Fibroblast of skin of abdomen (primary cell): ENCODE data around the gene TSPAN3.
A peak's percentile ranks its signal among the peaks of the same experiment; 100 is the strongest.

Source experiments
- DNase-seq: peaks from one replicate; pipeline ENCODE4 v3.0.0-alpha.2; 2013

TSPAN3 gene

DNA sequence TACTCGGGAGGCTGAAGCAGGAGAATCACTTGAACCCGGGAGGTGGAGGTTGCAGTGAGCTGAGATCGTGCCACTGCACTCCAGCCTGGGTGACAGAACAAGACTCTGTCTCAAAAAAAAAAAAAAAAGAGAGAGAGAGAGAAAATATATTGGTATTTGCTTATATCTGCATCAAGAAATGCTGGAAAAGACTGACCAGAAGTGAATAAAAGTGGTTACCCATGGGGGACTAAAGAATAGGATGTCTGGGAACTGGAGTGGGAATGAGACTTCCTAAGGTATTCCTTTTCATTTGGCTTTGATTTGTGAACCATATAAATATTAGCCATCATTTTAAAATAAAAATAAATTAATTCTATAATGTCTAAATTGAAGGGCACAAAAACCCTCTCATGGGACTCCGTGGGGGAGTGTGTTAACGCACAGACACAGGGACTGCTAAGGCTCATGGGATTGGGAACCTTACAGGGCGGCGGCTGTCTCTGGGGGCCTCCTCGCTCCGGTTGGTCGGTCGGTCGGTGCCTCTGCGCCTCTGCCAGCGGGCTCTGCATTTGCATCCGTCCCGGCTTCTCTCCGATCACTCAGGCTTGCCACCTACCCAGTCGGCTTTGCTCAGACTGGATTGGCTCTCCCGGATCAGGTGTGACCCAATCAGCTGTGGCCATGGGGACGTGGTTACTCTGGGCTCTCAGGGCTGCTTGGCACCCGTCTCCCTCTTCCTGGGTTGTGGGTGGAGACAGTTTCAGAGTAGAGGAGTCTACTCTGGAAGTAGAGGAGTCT is 12.7 kb upstream of the TSPAN3 start:
- DNase-seq = peak; percentile 36

DNA sequence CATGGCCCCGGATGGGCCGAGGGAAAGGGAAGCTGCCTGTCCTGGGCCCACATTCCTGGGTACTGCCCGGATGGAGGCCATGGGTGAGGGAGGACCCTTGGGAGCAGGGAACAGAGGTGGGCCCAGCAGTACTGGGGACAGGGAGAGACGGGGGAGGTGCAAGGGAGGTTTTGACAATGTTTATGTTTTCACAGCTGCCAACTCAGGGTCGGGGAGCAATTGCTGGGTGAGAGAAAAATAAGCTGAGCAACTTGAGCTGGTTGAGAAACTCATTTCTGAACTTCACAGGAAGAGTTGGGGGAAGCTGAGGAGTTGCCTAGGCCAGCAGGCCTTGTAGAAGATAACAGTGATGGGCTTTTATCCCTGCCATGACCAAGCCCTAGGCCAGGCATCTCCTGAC is 11.1 kb upstream of the TSPAN3 start:
- DNase-seq = no peak

DNA sequence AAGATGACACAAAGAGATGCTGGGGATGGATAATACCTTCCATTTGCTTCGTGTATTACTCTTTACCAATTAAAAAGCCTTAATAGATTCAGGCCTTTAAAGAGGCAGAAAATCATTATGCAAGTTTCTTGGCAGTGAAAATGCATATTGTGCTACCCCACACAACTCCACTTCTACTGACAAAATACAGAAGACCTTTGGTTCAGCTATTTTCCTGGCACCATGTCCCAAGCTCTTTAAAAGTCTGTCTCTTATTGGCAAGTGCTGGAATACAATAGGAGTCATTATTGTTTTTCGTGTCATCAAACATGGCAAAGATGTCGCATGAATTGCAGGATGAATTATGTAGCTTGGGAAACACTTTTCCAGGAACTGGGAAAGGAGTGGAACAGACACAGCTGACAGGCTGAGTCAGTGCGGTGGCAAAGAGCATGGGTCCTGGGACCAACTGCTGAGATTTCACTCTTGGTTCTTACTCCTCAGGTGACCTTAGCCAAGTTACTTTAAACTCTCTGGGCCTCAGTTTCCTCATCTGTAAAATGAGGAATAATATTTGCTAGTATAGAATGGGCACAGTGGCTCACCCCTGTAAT is 5.5 kb upstream of the TSPAN3 start:
- no peak for DNase-seq

DNA sequence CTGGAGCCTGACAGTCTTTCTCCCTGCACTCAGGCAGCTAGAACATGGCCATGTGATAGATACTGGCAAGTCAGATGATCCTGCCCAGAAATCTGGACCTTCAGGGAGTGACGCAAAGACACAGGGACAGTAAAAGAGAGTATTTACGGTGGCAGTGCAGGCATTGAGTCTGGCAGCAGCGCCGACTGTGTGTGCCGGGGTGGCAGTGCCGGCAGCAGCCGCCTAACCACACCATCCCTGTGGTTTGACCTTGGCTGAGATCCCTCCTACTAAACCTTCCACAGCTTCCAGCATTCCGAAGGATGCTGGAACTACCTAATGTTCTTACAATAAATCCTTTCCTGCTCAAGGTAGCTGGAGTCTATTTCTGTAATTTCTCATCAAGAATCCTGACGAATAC is 4.6 kb upstream of the TSPAN3 start:
- no peak for DNase-seq

DNA sequence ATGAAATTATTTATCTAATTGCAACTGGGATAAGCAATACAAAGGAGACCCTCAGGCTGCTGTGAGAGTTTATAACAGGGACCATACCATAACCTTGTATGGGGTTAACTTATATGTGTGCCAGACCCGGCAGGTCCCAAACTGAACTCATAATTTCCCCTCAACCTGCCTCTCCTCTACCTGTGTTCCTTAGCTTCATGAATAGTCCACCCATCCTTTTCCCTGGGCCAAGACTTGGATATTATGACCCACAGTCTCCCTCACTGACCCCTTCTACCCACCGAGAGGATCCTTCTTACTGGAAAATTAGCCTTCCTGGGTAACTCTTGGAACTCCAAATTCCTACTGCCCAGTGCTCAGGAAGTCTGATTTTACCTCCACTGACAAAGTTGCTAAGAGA is 3.4 kb upstream of the TSPAN3 start:
- DNase-seq = no peak

DNA sequence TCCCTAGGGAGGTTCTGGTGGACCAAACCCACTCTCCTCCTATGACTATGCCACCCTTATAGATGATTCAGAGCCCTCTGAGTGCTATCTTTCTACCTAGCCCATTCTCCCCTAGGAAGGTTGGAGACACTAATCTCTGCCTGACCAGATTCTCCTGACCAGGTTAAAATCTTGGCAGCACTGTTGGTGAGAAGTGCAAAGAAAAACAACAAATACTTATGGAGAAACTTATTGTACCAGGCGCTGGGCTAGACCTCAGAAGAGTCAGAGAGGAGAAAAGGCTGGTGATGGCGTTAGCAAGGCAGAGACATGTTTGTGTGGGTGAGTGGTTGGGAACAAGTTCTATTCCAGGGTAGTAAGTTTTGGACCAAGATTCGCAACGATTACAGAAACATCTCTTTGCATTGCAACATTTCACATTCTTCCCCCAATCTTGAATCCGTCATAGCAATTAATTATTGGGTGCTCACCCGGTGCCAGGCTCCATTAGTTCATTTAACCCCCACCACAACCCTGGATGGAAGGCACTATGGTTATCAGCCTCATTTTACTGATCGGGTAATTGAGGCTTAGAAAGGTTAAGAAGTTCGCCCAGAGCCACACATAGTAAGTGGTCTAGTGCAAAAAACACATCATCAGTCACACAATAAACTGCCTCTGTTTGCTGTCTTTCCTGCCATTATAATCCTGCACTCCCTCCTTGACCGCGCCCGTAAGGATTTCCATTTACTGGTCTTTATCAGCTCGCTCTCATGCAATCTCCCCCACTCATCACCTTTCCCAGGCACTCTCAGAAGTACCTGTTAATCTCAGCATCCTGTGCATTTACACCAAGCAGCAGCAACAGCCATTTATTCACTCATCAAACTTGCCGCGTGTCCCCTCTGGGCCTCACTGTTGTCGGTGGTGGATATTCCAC is 655 bp upstream of the TSPAN3 start:
- DNase-seq = no peak

DNA sequence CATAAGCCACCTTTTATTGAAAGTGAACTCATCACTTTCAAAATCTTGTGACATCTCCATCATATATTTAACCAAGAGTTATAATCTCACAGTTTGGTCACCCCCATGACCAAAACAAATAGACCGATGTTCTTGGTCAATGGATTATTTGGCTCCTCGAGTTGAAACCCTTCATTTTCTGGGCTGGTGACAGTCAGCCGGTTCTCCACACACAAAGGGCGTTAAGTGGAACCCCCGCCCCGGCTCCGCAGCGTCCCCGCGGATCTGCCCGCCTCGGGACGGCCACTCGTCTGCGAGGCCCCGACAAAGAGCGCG is 772 bp downstream of the TSPAN3 start:
- DNase-seq = no peak

DNA sequence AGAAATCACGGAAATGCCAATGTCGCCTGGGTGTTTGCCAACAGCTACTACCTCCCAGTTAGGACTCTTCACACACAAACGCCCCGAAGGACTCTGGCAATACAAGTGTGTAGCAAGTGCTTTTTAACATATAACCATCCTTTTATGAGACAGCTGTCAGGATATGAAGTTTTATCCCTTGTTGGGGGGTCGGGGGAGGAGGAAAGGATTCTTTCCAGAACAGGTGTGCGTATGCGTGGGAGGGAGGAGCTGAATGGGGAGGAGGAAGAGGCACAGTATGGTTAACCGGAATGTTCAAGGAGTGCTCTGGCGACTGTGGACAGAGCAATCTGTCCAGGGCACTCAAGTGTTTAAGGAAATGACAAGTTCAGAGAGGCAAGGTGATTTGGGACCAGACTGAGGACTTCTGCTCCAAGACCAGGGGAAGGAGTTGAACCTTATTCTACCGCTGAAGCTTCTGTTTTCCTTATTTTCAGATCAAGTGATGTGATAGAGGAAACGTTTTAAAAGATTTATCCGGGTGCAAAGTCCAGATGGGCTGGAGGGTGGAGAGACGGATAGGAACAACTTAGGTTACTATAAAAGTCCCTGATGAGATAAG is 1.3 kb downstream of the TSPAN3 start:
- no peak for DNase-seq

DNA sequence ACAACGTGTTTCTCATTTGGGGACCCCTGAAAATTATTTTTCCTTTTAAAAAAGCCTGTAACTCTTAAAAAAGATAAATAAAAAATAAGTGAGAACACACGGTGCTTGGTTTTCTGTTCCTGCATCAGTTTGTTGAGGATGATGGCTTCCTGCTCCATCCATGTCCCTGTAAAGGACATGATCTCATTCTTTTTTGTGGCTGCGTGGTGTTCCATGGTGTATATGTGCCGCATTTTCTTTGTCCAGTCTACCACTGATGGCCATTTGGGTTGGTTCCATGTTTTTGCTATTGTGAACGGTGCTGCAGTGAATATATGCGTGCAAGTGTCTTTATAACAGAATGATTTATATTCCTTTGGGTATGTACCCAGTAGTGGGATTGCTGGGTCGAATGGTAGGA is 2.3 kb downstream of the TSPAN3 start:
- no peak for DNase-seq

DNA sequence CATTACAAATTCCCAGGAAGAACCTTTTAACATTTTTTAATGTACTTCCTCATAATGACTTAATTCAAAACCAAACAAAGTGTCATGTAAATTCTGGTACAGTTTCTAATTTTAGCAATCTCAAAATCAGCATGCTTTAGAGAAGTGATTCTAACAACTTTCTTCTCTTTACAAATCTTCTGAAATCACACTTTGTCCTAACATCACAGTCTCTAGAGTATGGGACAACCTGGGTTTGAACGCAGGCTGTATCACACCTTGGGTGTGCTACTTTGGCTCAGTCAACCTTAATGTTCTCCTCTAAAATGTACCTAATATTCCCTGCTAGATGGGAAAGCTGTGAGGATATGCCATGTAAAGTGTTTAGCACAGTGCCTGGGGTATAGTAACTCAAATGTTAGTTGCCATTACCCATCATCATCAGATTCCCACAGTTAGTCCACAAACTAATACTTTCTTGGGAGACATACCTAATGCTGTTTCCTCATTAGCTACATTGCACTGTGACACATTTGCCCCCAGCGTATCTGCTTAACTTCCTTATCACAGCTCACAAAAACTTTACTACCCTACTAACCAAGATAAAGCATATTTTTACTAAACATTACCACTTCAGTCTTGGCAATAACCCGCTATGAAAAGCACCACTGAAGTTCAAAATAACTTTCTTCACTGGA is 3.1 kb downstream of the TSPAN3 start:
- DNase-seq = no peak

DNA sequence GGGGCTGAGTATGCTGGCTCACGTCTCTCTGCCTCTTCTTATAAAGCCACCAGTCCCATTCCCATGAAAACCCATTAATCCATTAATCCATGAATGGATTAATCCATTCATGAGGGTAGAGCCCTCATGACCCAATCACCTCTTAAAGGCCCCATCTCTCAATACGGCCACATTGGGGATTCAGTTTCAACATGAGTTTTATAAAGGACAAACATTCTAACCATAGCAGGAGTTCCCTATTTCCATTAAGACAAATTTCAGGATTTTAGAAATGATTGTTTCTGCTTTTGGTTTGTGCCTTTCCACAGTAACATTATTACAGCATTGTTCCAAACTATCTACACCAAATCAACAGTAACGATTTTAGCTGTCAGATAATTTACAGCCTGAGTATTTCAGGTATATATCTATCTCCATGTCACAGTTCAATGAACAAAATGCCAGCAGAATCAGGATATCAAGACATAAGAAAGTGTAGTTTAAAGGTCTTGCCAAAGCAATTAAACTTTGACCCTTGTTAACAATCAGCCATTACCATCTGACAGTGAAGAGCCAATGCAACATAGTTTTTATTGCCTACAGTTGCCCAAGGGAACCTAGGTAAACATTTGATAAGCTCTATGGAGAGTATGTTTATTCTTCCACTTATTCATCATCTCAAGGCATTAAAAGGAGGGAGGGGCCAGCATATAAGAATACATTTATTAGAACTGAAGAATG is 3.8 kb downstream of the TSPAN3 start:
- no peak for DNase-seq

DNA sequence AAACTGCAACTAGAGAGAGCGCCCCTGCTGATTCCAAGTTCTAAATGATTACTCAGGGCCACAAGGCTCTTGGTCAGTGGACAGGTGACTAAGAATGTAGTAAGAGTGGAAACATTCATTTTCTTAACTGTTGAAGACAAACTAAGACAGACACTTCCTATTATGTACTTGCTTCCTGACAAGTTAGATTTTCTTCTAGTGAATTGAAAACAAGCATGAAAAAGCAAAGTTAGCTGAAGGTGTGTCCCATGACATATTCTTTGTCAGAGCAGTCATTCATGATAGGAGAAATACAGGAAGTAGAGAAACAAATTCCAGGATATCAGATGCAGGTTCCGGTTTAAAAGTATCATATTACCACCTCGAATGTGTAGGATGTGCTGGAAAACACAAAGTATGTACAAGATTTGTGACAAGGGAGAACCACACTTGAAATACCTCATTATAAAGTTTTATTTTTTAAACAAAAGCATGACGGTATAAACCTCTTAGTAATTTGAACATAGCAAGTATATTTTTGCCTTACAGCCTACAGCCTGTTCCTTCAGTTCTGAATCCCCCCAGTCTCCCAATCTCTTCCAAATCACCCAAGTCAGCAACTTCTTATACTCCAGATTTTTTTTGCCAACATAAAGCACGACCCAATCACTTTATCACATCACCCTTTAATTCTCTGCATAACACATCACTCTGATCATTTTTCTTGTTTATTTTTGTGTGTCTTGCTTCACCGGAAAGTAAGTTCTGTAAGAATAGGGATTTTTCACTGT is 6.2 kb downstream of the TSPAN3 start:
- no peak for DNase-seq

DNA sequence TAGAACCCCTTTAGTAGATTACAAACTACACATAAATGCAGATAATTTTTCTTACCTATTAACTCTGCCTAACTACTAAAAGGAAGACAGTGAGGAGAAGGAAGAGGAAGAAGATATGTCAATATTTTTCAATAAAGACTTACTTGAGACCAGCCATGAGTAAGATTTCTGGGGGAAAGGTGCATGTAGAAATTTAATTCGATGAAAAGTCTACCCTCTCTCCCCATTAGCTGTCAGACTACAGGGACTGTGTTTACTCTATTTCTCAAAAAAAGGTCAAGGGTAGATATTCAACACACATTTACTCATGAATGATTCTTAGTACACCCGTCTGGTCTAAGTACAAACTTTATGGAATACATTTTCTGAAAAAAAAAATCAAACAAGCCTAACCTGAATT is 6.8 kb downstream of the TSPAN3 start:
- DNase-seq = no peak

DNA sequence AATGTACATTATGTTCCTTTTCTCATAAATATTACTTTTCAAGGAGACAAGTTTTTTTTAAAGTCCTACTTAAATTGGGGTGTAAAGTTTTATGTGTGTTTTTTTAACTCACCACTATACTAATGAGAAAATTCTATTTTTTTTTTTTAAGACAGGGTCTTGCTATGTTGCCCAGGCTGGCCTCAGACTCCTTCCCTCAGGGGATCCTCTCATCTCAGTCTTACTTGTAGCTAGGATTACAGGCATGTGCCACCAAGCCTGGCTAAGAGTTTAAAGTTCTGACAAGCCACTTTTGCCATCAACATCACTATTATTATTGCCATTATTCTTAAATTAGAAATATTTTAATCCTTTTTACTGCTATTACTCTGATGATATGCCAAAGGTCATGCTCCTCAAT is 7.7 kb downstream of the TSPAN3 start:
- DNase-seq = no peak

DNA sequence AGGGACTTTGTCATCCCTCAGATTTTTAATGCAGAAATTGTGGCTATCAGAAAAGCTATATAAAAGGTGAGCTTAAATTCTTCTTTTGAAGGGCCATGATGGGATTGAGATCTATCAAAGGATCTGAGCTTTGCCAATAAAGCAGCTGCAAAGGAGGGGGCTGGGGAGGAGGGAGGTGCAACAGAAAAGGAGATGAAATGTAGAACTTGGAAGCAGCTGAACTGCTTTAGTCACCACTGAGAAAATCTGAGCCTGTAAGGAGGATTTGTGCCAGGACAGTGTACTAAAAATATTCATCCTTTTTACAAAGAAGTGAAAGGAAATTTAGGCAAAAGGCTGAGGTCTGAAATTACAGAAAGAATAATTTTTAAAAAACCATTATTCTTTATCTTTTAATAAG is 10.4 kb downstream of the TSPAN3 start:
- peak; percentile 50 for DNase-seq

DNA sequence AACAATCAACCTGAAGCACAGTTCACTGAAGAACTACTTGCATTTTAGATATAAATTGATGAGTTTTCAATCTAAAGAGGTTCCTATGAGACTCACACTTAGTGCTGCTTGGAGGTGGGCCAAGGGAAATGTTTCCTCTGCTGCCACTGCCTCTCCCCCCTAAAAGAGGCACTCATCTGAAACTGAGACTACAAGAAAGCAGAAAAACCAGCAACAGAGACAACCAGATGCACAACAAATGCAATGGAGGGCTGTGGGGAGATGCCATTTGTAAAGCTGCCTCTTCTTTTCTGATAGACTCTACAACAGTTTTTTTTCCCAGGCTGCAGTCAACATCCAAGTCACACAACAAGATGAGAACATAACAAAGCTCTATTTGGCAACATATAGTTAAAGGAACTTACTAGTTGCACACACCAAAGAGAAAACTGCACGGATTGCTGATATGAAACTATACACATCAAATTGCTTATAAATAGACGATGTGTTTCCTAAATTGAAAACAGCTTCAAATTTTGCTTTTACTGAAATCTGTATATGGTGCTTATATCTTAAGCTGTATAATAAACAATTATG is 11.0 kb downstream of the TSPAN3 start:
- DNase-seq = no peak

DNA sequence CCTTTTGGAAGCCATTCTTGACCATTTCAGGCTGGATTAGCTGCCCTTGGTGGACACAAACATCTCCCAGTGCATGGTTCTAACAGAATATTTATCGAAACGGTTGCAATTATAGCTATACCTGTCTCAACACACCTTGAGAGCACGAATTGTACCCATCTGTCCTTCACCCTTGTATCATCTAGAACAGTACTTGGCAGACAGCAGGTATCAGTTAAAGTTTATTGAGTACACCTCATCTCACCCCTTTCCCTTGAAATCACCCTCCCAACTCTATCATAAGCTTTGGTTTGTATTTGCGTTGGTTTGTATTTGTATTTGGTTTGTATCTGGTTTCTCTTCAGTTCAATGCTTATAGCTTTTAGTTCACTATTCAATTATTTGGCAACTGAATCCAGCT is 12.4 kb downstream of the TSPAN3 start:
- no peak for DNase-seq

DNA sequence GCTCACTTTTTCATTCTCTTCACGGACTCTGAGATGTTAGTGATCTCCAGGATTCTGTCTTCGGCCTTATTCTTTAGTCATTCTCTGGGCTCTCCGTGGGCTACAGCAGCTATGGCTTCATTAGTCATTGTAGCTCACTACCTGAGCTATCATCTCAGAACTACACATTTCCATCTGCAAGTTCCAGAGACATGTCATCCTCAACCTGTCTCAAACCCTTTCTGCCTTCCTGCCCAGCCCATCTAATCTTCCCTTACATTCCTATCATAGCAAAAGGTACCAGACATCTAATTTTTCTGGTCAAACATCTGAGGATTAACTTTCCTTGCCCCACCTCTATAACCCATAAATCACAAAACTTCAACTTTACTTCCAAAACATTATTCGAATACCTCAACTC is 13.2 kb downstream of the TSPAN3 start:
- peak; percentile 47 for DNase-seq

DNA sequence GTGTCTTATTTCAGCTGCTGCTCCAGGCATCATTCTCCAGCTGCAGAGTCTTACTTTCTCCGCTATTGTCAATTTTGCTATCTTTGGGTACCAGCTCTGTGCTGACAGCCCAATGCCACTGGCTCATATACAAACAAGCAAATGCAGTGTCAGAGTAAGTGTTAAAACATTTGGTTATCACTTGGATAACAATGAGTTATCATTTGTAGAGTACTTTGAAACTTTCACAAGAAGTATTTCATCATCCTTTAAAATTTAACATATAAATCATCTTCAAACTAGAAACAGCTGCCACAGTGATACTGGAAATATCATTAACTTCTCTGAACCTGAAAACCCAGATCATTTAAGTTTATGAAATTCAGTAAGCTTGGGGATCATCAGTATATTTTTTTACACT is 13.8 kb downstream of the TSPAN3 start:
- DNase-seq = no peak

DNA sequence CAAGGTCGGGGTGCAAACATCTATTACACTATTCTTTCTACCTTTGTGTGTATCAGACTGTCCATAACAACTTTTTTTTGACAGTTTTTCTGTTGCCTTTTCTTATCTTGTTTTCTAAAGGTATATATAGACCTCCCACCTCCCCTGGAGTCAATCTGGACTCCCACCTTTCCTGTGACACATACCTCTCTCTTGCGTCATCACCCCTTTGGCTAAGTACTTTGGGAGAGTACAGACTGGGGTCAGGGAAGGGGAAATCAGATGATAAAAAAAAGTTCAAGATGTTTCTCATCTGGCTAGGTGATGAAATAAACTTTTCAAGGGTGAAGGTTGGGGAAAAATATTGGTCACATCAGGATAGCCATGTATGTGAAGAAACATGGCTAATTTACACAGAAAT is 17.2 kb downstream of the TSPAN3 start:
- DNase-seq = no peak

DNA sequence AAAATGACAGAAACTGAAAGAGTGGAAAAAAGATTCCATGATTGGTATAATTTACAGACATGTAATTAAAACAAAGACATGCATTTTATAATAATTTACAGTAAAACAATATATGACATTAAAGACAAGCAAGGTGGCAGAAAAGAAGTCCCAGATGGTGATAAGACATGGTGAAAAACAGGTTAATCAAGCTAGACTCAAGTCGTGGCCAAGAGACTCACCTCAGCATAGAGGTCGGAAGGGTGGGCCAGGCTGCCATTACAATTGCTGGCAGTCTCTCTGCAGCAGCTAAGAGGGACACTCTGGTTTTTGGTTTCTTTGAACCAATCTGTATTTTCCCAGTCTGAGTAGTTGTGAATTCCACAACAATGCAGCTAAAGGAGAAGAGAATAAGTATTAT is 18.4 kb downstream of the TSPAN3 start:
- no peak for DNase-seq
